GM12891 (cell line): Measurements from ENCODE around the gene COPG1.

Experiments
- POLR2A ChIP-seq: IDR thresholded peaks from 2 replicates; pipeline ENCODE4 v1.6.1; 2011; ENCODE audit warnings: low read depth, low read length, control low read depth
- POLR2AphosphoS5 ChIP-seq: IDR thresholded peaks from 2 replicates; pipeline ENCODE4 v1.6.1; 2011; ENCODE audit warnings: low read depth, low read length, control low read depth
- POU2F2 ChIP-seq: IDR thresholded peaks from 2 replicates; pipeline ENCODE4 v1.6.1; 2011; ENCODE audit warnings: low read depth, mild to moderate bottlenecking, control low read depth, low read length, moderate library complexity
- TAF1 ChIP-seq: IDR thresholded peaks from 2 replicates; pipeline ENCODE4 v1.6.1; 2011; ENCODE audit warnings: low read depth, low read length, control low read depth

DNA sequence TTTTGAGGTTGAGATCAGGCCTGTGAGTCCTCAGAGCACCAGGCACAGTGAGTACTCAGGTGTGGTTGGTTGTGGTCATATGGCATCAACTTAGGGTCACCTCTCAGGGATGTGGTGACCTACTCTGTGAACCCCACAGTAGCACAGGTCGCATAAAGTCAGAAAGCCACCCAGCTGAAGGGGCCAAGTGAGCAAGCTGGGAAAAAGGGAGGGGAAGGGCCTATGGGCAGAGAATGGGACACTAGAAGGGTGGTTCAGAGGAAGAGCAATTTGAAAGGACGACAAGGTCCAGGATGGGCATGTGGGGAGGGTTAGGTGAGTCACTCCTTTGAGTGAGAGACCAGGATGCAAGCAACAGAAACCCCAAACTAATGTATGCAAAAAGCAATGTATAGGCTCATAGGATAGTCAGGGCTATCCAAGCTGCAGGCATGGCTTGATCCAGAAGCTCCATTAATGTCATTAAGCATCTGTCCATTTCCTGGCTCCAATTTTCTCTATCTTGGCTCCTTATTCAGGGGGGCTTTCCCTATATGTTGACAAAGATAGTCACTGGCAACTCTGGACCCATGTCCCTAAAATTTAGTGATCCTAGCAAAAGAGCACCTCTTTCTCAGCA is 62.7 kb downstream of the COPG1 start:
- no peak for TF ChIP-seq POLR2A
- no peak; the same call in 1 of the 2 replicates for TF ChIP-seq POLR2AphosphoS5
- no peak for TF ChIP-seq TAF1
- TF ChIP-seq POU2F2 = no peak
